B cell (primary cell): ENCODE measurements around the gene NEK11.

Experiments used
- EZH2 ChIP-seq: IDR thresholded peaks from 2 replicates; pipeline ENCODE4 v1.6.1; 2012; ENCODE audit warnings: borderline replicate concordance, low read depth, mild to moderate bottlenecking, moderate library complexity, low read length; ENCODE audit not compliant: insufficient read depth, poor library complexity, severe bottlenecking
- TF ChIP-seq, protein P1 (sequence below): fragments of 200-600 bp; IDR thresholded peaks from one replicate; pipeline ENCODE4 v1.8.0; 2022; ENCODE audit warnings: antibody characterized with exemption, mild to moderate bottlenecking

DNA sequence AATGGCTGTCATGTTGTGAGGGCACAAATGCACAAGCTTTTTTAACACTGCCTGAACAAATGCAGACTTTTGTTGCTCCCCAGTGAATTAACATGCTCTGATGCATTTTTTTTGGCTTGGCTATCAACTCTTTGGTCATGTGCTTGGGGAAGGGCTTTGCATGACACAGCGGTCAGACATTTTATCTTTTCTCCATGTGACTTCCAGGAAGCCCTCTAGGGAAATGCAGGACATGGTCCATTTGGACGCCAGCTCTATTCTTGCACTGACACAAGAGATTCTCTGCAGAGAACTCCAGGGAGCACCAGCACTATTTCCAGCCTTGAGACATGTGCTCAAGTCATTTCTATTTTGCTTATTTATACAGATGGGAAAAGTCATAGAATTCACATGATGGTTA, 46.2 kb downstream of the NEK11 start:
- TF ChIP-seq, protein P1, sequence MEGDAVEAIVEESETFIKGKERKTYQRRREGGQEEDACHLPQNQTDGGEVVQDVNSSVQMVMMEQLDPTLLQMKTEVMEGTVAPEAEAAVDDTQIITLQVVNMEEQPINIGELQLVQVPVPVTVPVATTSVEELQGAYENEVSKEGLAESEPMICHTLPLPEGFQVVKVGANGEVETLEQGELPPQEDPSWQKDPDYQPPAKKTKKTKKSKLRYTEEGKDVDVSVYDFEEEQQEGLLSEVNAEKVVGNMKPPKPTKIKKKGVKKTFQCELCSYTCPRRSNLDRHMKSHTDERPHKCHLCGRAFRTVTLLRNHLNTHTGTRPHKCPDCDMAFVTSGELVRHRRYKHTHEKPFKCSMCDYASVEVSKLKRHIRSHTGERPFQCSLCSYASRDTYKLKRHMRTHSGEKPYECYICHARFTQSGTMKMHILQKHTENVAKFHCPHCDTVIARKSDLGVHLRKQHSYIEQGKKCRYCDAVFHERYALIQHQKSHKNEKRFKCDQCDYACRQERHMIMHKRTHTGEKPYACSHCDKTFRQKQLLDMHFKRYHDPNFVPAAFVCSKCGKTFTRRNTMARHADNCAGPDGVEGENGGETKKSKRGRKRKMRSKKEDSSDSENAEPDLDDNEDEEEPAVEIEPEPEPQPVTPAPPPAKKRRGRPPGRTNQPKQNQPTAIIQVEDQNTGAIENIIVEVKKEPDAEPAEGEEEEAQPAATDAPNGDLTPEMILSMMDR = no peak
- no peak for TF ChIP-seq EZH2
